ENCODE results near the gene ACVR1C.

DNA sequence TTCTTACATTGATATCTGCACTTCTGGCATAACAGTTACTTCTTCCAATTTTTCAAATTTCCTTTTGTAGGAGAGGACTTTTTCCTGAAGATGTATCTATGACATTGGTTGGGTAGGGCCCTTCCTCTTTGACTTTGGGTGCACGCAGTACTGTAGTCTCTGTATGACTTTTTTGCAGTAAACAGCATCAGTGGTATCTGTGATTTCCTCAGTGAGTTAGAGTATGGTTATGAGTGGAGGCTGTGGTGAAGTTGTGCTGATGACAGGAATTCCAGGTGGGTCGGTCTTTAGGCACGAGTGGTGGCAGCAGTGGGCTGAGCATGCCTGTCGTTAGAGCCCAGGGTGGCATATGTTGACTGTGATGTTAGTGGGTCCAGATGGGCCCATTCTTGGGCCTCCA, 17.6 kb downstream of the ACVR1C start:
- TF ChIP-seq, protein P1, sequence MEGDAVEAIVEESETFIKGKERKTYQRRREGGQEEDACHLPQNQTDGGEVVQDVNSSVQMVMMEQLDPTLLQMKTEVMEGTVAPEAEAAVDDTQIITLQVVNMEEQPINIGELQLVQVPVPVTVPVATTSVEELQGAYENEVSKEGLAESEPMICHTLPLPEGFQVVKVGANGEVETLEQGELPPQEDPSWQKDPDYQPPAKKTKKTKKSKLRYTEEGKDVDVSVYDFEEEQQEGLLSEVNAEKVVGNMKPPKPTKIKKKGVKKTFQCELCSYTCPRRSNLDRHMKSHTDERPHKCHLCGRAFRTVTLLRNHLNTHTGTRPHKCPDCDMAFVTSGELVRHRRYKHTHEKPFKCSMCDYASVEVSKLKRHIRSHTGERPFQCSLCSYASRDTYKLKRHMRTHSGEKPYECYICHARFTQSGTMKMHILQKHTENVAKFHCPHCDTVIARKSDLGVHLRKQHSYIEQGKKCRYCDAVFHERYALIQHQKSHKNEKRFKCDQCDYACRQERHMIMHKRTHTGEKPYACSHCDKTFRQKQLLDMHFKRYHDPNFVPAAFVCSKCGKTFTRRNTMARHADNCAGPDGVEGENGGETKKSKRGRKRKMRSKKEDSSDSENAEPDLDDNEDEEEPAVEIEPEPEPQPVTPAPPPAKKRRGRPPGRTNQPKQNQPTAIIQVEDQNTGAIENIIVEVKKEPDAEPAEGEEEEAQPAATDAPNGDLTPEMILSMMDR (IDR thresholded peaks at IDR 0.05; ENCODE audit: low read length) = no peak
- TF ChIP-seq EZH2 (optimal IDR thresholded peaks at IDR 0.05; ENCODE audit: low read depth, low read length) (no peak), EZH2phosphoT487 (IDR thresholded peaks at IDR 0.05; ENCODE audit: low read length) (no peak)
